Activated CD8-positive, alpha-beta memory T cell treated with anti-CD3 and anti-CD28 coated beads, Interleukin-2, amount 50 U/mL, for 48 hours (primary cell): ENCODE results near the gene FCRL6.

ENCODE experiments used
- DNase-seq: peaks from one replicate; pipeline ENCODE4 v3.0.0-alpha.2; 2020

Gene FCRL6, protein sequence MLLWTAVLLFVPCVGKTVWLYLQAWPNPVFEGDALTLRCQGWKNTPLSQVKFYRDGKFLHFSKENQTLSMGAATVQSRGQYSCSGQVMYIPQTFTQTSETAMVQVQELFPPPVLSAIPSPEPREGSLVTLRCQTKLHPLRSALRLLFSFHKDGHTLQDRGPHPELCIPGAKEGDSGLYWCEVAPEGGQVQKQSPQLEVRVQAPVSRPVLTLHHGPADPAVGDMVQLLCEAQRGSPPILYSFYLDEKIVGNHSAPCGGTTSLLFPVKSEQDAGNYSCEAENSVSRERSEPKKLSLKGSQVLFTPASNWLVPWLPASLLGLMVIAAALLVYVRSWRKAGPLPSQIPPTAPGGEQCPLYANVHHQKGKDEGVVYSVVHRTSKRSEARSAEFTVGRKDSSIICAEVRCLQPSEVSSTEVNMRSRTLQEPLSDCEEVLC

DNA sequence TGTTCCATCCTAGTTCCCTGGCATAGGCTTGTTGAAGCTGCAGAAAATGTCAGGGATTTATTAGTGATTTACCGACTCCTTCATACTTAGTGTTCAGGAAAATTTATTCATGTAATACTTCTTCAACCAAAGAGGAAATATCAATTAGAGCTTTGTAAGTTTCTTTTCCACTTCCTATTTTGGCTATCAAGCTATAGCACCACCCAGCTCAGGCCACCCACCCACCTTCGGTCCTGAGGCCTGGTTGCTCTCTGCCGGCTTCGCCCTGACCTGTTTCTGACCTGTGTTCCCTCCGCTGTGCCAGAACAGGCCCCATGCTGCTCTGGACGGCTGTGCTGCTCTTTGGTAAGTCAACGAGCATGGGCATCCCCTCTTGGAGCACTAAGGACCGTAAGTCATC lies at the start of gene FCRL6:
Gene FCRL6, plus strand, starts transcription at position 250 of the 400 bp plus-strand sequence. Its CDS starts 65 bp downstream, at position 315.
- no peak for DNase-seq

DNA sequence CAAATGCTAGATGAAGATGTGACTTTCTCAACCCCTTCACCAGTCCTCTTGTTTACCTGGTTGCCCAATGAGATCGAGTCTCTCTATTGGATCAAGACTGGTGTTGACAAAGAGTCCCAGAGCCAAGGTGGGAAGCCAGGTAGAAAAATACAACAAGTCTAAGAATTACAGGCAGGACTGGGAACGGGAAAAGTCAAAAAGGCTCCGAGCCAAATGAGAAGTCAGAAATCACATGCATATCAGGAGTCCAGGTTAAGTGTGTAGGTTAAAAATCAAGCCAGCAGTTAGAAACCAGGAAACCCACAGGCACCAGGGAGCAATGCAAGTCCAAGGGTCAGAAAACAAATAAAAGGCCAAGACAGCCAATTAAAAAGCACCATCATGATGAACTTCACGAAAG lies 48.8 kb upstream of the FCRL6 start:
- no peak for DNase-seq

DNA sequence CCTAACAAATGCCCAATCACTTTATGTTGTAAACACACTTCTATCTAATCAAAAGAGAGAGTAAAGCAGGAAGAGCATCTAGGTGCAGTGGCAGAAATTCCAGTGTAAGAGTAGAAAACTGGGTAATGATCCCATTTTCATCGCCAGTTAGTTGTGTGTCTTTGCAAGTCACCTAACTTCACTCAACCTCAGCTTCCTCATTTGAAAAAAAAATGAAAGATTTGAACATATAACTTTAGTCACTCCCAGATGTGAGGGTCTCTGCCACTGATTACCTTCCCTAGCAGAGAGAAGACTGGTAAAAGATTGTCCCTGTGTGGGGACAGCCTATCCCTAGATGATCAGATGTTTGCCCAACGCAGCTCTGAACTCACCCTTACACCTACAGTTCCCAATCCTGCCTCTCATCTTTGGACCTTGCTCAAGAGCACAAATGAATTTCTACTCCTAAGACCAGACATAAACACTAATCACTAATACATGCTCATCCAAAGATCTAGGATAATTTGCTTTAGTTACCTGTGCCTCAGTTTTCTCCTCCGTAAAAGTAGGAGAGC lies 46.6 kb upstream of the FCRL6 start:
- no peak for DNase-seq

DNA sequence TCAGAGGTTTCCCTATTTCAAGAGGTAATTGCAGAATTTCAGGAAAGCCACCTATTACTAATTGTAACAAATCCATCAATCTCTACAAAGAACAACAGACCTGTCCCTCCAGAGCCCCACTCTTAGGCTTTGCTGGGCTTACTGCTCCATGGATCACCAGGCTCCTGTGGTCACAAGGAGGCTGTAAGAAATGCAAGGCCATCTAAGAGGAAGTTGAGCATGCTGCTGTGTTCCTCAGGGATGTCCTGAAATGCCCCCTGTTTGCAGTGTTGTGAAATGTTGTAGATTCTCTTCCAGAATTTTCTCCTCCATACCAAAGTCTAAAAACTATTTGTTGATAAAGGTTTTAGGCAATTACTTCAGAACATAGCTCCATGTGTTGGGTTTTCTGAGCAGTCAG lies 45.8 kb upstream of the FCRL6 start:
- no peak for DNase-seq

DNA sequence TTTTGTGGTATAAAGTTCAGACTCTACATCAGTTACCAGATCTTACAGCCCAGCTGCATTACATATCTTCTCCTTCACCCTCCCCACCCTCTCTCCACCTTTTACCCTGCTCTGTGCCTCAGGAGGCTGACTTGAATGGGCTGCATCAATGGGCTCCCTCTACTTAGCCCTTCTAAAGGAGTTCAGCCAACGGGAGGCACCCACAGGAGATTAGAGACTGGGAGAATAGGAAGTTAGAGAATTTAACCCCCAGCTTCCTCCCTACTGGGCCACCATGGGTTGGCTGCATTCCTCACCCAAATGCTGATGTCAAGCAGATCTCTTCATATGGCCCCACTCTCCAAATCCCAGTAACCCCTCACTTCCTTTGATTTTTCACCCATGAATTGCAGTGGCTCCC lies 38.5 kb upstream of the FCRL6 start:
- no peak for DNase-seq

DNA sequence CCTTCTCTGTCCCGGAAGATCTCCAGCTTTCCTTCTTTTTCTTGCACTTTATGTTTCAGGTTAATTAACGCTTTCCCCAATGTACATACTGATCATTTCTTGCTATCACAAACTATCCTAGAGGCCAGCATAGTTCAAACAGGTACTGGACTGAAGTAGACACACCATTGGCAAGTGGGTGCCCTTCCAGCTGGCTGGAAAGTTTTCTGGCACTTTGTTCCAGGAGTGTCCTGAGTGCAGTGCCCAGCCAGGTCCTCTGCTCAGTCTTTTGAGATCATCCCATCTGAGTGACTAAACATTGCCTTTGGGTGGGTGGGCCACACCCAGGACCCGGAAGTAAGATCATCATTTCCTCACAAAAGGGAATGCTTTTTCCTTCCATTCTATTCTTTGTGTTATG lies 36.4 kb upstream of the FCRL6 start:
- DNase-seq, result no peak

DNA sequence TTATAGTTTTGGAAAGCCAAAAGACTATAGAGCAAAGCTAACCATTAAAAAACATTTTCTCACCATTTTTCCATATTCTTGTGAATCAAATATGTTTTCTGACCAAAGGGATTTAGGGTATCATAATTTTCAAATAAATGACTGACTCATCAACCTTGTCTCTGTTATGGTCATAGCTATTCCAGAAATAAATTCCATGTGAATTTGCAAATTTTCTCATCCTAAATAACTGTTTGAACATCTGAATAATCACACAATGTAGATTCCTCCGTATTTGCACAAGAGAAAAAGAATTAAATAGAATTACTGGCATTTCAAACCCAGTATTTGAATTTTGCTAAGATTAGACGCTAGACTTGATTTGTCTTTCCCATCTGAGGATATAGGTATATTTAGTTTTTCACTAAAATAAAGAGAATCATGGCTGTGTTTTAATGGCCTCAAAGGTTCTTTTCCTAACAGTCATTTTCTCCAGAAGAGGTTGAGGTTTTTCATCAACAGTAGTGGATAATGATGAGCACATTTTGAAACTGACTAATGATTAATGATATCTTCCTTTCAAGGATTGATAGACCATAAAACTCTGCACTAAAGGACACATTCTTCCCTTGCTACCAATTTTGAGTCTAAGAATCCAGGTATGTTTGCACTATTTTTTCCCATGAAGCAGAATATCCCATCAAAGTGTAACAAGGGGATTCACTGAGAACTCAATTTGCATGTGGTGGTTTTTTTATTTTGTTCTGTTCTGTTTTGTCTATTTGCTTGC lies 30.8 kb upstream of the FCRL6 start:
- no peak for DNase-seq

DNA sequence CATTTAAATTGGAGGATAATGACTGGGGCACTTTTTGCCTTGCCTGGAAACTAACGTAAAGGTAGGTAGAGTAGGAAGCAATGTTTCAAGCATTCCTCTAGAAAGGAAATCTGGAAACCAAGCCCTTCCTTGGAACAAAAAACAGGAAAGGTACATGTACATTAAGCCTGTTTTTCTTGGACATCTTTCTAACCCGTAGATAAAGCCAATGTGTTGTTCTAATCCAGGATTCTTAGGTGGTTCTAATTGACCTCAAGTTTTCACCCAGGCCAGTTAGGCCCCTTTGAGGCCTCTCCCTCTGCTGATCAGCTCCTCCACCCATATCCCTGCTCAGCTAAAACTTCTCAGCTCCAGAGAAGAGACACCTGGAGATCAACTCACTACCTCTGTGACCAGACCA lies 27.7 kb upstream of the FCRL6 start:
- DNase-seq, result no peak

DNA sequence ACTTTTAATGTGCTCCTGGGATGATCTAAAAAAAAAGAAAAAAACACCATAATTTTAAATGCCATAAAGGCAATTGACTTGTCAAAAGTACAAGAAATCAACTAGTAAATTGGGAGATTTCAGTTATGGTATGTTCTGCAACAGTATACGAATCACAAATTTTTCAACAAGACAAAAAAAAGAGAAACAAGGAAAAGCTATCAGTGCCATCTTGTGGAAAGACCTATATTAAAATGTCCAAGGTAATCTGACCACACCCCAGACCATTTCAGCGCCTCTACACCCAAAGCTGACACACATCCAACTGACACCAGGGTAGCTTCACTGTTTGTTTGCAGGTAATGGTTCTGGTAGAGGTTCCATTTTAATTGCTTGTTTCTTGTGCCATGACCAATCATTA lies 26.4 kb upstream of the FCRL6 start:
- no peak for DNase-seq

DNA sequence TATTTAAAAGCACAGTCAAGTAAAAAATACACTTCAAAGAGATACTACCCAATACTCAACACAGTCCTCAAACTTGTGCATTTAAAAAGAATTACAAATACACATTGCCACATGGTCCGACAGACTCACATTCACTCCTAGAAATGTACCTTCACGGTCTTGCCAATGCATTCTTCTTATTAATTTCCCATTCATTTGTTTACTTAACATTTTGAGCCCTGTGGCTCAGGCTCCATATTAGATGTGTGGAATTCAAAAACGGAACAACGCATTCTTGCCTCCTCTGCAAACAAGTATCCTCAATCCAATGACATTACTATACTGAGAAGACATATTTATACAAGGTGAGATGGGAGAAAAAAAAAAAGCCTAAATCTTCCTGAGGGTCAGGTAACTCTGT lies 23.9 kb upstream of the FCRL6 start:
- DNase-seq, result no peak

DNA sequence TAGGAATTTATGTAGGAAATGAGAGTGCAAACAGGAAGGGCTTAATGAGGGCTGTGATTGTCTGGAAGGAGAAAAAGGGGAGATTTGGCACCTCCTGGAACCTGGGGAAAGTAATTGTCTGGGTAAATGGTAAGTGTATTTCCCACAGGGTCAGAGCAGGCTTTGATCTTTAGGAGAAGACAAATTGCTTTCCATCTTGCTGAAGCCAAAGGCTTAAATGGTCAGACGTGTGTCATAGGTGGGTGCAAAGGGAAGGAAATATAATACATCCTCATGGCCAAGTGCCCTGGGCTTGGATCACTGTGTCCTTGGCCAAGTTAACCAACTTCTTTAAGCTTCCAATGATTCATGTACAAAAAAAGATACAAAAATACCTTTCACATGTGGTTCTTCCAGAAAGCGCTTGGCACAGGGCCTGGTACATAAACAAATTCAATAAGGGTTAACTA lies 22.7 kb upstream of the FCRL6 start:
- no peak for DNase-seq

DNA sequence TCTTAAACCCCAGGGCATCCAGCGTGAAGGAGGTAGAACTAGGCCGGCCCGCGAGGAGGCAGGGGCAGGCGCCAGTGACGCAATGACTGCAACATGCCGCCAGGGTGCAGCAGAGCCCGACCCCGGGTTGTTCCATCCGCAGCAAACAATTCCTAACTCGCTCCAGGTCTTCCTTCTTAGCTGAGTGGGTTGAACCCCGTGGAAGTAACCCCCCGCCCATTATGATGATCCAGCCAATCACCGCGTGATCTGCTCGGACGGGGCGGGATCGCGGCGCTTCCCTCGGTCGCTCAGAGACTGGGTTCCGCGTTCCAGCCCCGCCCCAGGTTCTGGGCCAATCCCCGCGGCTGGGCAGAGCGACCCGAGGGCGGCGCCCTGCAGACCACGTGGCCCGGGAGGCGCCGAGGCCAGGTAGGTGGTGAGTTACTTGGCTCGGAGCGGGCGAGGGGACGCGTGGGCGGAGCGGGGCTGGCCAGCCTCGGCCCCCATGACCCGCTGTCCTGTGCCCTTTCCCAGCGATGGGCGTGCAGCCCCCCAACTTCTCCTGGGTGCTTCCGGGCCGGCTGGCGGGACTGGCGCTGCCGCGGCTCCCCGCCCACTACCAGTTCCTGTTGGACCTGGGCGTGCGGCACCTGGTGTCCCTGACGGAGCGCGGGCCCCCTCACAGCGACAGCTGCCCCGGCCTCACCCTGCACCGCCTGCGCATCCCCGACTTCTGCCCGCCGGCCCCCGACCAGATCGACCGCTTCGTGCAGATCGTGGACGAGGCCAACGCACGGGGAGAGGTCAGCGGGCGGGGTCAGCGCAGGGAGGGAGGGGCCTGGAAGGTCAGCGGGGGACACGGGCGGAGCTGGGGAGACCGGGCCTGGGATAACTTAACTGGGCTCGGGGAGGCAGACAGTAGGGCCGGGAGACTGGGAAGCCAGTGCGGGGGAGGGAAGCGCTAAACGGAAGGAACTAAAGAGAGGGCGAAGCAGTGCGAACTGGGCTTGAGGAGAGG lies 21.3 kb upstream of the FCRL6 start, which contains the start of gene DUSP23:
Gene DUSP23, plus strand, starts transcription at position 380 of the 1,000 bp plus-strand sequence. Its CDS starts 139 bp downstream, at position 519.
- peak; percentile 94 for DNase-seq

DNA sequence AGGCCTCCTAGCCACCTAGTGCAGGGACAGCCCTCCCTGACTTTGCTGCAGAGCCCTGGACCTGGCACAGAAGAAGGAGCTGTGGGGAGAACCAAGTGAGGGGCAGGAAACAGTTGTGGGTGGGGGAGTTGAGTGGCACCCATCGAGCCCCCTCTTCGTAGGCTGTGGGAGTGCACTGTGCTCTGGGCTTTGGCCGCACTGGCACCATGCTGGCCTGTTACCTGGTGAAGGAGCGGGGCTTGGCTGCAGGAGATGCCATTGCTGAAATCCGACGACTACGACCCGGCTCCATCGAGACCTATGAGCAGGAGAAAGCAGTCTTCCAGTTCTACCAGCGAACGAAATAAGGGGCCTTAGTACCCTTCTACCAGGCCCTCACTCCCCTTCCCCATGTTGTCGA lies 20.2 kb upstream of the FCRL6 start:
- DNase-seq, result no peak

DNA sequence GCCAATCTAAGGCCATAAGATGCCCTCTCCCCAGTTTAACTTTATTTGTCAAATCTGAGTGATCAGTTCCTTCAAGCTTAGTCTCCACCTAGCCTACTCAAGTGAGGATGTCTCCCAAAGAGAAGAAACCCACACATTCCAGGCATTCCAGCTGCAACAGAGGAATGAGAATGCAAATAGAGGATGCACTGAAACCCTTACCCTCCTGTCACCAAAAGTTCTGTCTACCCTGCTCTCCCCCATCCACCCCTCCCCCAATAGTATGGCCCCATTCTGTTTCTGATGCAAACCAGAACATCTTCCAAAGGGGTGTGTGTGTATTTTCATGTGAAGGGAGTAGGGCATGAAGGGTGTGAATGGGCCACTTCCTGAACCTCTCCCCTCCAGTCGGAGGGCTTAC lies 18.4 kb upstream of the FCRL6 start:
- no peak for DNase-seq

DNA sequence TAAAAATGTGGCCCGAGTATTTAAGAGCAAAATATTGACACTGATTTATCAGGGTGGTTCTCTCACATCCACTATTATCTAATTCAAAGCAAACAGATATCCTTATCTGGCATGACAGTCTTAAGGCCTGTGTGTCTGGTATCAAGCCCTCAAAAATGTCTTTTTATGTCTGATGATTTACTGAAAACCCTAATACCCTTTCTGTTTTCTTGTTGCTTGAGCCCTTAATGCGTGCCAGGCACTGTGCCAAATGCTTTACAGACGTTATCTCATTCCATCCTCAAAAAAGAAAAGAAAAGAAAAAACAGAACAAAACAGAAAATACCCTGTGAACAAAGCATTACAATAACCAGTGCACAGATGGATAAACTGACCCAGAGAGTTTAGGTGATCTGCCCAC lies 15.7 kb upstream of the FCRL6 start:
- DNase-seq, result no peak

DNA sequence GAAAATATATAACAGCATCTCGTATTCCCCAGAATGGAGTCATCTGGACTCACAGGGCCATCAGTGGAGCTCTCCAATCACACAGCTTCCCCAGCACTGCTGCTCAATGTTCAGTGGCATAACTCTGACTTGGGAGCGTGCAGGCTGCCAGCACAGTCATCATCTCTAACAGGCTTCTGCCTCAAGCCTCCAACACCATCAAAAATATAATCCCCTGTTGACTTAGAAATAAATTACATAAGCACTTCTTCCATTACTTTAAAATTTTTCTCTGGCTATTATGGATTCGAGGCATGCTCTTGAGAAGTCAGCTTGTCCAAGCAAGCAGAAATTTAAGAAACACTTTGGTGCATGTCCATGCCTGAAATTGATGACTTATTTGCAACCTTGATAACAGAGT lies 15.2 kb upstream of the FCRL6 start:
- no peak for DNase-seq

DNA sequence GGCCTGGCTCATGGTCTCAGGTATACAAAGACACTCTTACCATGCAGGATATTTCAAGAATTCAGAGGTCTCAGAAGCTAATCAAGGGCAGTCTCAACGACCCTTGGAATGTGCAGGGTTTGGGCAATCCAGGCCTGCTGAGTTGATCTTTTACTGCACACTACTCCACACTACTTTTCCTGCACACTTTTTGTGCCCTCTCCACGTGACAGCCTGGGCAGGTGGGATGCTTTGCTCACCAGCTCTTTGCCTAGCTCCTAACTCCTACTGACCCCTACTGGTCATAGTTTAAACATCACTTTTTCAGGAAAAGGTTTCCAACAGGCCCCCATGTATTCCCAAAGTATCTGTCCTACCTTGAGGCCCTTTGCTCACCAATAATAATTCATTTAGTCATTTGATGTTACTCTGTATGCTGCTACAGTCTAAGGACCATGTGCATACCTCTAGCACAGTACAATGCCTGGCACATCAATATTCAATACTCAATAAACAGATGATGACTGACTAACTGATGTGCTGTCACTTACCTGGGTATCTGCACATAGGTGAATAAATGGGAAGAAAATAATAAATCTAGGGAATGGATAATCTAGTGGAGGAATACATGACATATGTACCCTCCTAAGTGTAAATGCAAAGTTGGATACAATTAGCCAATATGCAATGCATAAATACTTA lies 11.8 kb upstream of the FCRL6 start:
- DNase-seq, result no peak

DNA sequence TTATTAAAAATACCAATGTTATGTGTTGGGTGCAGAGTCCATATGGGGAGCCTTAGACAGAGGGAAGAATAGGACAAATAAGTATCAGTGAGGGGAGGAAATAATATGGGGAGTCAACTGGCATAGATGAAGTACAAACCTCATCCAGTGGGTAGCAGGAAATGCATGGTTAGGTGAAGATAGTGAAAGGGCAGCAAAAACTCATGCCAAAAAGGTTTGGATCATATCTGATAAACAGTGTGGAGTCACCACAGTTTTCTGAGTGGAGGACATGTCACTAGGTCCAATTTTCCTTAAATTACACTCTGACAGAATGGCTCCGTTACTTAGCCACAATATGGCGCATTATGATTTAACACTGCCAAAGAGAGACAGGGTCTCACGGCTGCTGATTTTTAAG lies 11.1 kb upstream of the FCRL6 start:
- DNase-seq, result no peak

DNA sequence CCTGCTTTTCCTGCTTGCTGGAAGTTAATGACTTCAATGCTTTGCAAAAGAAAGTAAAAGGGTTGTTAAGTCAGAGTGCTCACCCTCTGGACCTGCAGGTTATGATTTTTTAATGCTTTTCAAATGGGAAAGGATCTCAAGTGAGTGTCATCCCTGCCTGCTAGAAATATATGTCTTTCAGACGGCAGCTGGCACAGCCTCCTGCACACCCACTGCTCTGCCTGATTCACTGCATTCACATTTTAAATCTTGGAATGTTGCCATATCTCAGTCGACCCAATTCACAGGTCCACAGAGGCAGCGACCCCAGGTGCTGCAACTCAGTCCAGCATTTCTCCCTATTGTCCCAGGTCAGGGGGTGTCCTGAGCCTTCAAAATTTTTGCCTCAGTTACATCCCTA lies 10.7 kb upstream of the FCRL6 start:
- no peak for DNase-seq

DNA sequence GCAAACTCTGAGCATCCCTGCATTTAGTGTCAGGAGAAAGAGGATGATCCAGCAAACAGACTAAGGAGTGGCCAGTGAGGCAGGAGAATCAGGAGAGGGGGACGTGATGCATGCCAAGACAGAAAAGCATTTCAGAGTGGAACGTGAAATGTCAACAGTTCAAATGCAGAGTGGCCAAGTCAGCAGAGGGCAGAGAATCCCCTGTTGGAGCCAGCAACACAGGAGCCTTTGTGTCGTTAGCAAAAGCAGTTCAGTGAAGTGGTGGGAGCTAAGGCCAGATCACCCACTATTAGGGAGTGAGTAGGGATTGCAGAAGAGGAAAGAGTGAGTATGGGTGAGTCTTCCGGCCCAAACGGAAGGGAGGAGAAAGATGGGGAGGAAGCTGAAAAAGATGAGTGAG lies 6.6 kb upstream of the FCRL6 start:
- DNase-seq, result no peak

DNA sequence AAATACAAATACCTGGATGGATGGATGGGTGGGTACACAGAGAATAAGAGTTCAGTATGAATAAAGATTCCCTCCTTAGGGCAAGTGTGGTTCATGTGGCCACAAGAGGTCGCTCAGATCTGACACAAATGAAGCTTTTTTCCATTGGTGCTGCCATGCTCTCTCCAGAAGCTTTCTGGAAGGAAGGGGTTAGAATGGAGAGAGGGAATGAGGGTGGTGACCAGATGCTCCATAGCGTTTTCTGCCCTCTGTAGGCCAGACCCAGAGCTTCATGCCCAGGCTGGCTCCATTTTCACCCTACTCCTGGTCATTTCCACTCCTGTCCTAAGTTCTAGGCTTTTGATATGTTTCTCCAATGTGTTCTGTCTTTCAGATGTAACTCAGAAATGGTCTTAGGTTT lies 3.3 kb upstream of the FCRL6 start:
- no peak for DNase-seq

DNA sequence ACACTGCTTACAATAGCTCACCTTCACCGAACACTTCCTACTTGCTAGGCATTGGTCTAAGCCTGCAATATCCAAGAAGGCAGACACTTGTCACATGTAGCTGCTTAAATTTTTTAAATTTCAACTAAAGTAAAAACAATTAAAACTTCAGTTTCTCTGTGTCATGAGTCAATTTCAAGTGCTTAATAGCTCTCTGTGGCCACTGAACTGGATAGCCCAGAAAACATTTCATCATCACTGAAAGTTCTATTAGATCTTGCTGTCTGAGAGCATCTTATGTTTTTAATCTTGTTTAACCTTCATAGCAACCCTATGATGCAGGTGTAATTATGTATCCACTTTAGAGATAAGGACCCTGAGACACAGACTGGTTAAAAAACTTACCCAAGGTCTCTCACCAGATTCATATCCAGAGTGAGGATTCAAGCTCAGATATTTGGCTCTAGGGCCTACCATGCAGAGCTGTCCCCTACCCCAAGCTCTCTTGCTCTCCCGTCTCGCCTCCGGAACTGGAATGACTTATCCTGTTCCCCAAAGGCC lies 2.6 kb upstream of the FCRL6 start:
- no peak for DNase-seq
